Breast epithelium (tissue), 4 donors: ENCODE data around the gene RTKN2. TPM values are rescaled to one million over a fixed set of nuclear protein-coding genes. Genes with fewer than 3 reads are reported as not detected.

ENCODE experiments used
- DNase-seq, 2 donors: peaks; one replicate each; pipeline ENCODE4 v3.0.0-alpha.2; 2019; ENCODE audit warnings: low spot score in 2 of 2
- H3K27ac ChIP-seq, 2 donors: fragments of 200-600 bp; sonication (generic) in 1 of 2; one replicate each; pipeline ENCODE4 v1.5.1; 2016 to 2019; ENCODE audit warnings: mild to moderate bottlenecking in 1 of 2
- H3K27me3 ChIP-seq, 2 donors: fragments of 200-600 bp; sonication (generic) in 1 of 2; one replicate each; pipeline versions ENCODE4 v1.5.1 to v1.6.0; 2017 to 2019; ENCODE audit warnings: control low read depth in 1 of 2, mild to moderate bottlenecking in 1 of 2
- H3K36me3 ChIP-seq: fragments of 200-600 bp; one replicate; pipeline ENCODE4 v1.5.1; 2019
- H3K4me1 ChIP-seq, 2 donors: fragments of 200-600 bp; sonication (generic); one replicate each; pipeline ENCODE4 v1.5.1; 2016 to 2019; ENCODE audit warnings: control low read depth in 1 of 2
- H3K4me3 ChIP-seq, 3 donors: fragments of 200-600 bp; sonication (generic); 1 replicate in 2 of 3; 2 replicates in 1 of 3; pipeline ENCODE4 v1.5.1; 2016 to 2019; ENCODE audit warnings: mild to moderate bottlenecking in 3 of 3, moderate library complexity in 2 of 3
- H3K9me3 ChIP-seq, 2 donors: fragments of 200-600 bp; sonication (generic) in 1 of 2; one replicate each; pipeline ENCODE4 v1.5.1; 2016 to 2019; ENCODE audit warnings: control low read depth in 1 of 2
- POLR2A ChIP-seq: fragments of 450-650 bp; IDR thresholded peaks from one replicate; pipeline ENCODE4 v1.6.1; 2016; ENCODE audit warnings: antibody characterized with exemption, mild to moderate bottlenecking, moderate library complexity
- POLR2AphosphoS5 ChIP-seq, 3 donors: sonication (generic); formaldehyde crosslinking; IDR thresholded peaks; one replicate each; pipeline ENCODE4 v1.6.1; 2017; ENCODE audit warnings: antibody characterized with exemption in 3 of 3
- intact Hi-C: fragments of 100-400 bp; cut with DNase I; formaldehyde crosslinking; loops from one replicate; pipeline ENCODE4 v1.15.1; 2023; ENCODE audit warnings: low total_unique reads
- total RNA-seq, 3 donors: library from RNA; depleted of rRNA; stranded (reverse); fragments of >200 nt; gene quantifications; one replicate each; pipeline ENCODE4 v1.1.0, GENCODE V29; 2016
- TF ChIP-seq, protein P1 (sequence below), 3 donors: fragments of 450-650 bp; IDR thresholded peaks; one replicate each; pipeline ENCODE4 v1.5.1; 2016 to 2017; ENCODE audit warnings: antibody characterized with exemption in 3 of 3, mild to moderate bottlenecking in 3 of 3, moderate library complexity in 3 of 3

The RTKN2 gene
- total RNA-seq, 3 donors from 2014 or later = 0.16 to 1.3 (median 0.98) TPM

DNA sequence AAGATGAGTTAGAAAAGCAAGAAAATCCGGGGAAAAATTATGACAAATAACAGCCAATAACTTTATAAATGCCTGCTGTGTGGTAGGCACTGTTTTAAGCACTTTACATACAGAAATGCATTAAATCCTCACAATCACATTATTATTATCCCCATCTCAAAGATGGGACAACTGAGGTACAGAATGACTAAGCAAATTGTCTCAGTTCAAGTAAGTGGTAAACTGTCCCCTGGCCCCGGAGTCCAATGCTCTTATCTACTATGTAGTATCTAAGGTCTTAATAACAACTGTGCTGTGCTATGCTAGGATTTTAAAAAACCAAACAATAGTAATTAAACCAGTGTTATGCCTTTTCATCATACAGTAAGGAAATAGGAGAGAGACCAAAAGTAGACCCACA, 105.6 kb downstream of the RTKN2 start:
- no peaks in the 10 kb centered on the region for H3K4me1 ChIP-seq
- H3K4me3 ChIP-seq = no peak overlapping the region
- H3K9me3 ChIP-seq = no peaks in the 10 kb centered on the region
- TF ChIP-seq POLR2A = no peak
- intact Hi-C loops = no loop called here
- no peak overlapping the region for H3K27ac ChIP-seq
- DNase-seq = no peak
- no peaks in the 10 kb centered on the region for H3K36me3 ChIP-seq
- no peaks in the 10 kb centered on the region for H3K27me3 ChIP-seq

DNA sequence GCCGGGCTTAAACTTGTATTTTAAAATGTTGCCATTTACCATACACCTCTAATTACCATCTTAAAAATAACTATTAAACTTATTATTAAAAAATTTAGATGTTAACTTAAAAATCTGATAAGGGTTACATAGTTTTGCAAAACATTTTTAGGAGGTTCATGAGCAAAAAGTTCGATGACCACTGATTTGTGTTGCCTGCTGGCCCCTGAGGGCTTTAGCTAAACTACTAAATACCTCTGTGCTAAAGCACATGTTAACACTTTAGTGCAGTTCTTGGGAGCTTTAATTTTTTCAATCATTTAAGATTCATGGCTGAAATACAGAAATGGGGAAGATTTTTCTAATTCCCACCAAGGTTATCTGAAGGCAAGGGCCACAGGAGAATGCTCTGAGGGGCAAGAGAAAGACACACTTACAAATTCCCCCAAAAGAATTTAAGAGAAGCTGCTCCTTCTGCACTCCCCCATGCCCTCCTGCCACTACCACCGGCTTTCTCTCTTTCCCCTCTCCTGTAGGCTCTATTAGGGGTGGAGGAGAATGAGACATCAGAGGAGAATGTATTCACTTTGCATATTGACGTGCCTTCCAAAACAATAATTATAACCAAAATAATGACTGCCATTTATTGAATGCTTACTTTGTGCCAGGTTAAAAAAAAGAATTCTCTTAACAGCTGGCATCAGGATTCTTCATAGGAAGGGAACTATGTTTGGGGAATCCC, 106.2 kb downstream of the RTKN2 start:
- Histone ChIP-seq H3K27me3 (no peaks in the 10 kb centered on the region), H3K4me3 (no peak overlapping the region), H3K27ac (no peak overlapping the region), H3K9me3 (no peaks in the 10 kb centered on the region), H3K4me1 (no peaks in the 10 kb centered on the region), H3K36me3 (no peaks in the 10 kb centered on the region)
- intact Hi-C loops = no loop called here
- DNase-seq = no peak
- TF ChIP-seq POLR2AphosphoS5 (IDR thresholded peaks at IDR 0.05) (no peak), POLR2A (no peak)
- TF ChIP-seq, protein P1, sequence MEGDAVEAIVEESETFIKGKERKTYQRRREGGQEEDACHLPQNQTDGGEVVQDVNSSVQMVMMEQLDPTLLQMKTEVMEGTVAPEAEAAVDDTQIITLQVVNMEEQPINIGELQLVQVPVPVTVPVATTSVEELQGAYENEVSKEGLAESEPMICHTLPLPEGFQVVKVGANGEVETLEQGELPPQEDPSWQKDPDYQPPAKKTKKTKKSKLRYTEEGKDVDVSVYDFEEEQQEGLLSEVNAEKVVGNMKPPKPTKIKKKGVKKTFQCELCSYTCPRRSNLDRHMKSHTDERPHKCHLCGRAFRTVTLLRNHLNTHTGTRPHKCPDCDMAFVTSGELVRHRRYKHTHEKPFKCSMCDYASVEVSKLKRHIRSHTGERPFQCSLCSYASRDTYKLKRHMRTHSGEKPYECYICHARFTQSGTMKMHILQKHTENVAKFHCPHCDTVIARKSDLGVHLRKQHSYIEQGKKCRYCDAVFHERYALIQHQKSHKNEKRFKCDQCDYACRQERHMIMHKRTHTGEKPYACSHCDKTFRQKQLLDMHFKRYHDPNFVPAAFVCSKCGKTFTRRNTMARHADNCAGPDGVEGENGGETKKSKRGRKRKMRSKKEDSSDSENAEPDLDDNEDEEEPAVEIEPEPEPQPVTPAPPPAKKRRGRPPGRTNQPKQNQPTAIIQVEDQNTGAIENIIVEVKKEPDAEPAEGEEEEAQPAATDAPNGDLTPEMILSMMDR (IDR thresholded peaks at IDR 0.05) = no peak

DNA sequence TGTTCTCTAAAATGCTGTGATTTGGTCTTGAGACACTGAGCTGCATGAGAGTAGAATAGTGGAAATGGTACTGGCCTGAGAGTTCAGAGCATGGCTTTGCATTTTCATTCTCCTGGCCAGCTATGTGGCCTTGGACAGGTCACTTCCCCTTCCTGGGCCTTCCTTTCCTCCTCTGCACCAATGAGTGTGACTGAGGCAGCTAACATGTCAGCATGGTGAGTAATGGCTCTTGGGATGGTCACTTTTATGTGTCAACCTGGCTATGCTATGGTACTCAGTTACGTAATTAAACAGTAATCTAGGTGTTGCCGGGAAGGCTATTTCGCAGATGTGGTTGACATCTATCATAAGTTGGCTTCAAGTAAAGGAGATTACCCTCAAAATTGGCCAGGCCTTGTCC, 109.3 kb downstream of the RTKN2 start:
- no peak for DNase-seq
- Histone ChIP-seq H3K9me3 (no peaks in the 10 kb centered on the region), H3K36me3 (no peaks in the 10 kb centered on the region), H3K27ac (no peak overlapping the region), H3K27me3 (no peaks in the 10 kb centered on the region), H3K4me1 (no peaks in the 10 kb centered on the region), H3K4me3 (no peak overlapping the region)
- intact Hi-C loops = loop anchor here (10.0 kb wide), 1 partner anchor 55 kb away; no protein-coding TSS in a partner anchor
- TF ChIP-seq POLR2AphosphoS5 (IDR thresholded peaks at IDR 0.05) = no peak
- TF ChIP-seq POLR2A = no peak
- TF ChIP-seq, protein P1 (IDR thresholded peaks at IDR 0.05) = no peak

DNA sequence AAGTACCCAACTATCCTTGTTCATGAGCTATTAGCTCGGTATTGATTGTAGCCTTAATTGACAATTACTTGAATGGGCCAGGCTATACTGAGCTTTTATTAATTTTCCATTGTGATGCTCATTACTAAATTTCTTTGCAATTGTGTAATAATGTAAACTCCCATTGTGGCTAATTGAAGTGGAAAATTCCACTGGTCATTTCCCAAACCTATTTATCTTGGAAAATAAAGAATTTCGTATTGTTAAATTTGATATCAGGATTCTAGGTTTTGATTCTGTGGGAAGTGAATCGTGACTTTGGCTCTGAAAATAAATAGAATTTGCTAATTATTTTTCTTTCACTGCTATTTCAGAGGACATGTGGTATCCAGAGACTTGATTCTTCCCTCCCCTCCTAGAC, 111.0 kb downstream of the RTKN2 start:
- no peak for DNase-seq
- Histone ChIP-seq H3K36me3 (no peaks in the 10 kb centered on the region), H3K27me3 (no peaks in the 10 kb centered on the region), H3K9me3 (no peaks in the 10 kb centered on the region), H3K4me3 (no peak overlapping the region), H3K27ac (no peak overlapping the region), H3K4me1 (no peaks in the 10 kb centered on the region)
- intact Hi-C loops = loop anchor here (10.0 kb wide), 1 partner anchor 53 kb away; no protein-coding TSS in a partner anchor
- TF ChIP-seq POLR2A (no peak), POLR2AphosphoS5 (IDR thresholded peaks at IDR 0.05) (no peak)
- TF ChIP-seq, protein P1 (IDR thresholded peaks at IDR 0.05) = no peak

DNA sequence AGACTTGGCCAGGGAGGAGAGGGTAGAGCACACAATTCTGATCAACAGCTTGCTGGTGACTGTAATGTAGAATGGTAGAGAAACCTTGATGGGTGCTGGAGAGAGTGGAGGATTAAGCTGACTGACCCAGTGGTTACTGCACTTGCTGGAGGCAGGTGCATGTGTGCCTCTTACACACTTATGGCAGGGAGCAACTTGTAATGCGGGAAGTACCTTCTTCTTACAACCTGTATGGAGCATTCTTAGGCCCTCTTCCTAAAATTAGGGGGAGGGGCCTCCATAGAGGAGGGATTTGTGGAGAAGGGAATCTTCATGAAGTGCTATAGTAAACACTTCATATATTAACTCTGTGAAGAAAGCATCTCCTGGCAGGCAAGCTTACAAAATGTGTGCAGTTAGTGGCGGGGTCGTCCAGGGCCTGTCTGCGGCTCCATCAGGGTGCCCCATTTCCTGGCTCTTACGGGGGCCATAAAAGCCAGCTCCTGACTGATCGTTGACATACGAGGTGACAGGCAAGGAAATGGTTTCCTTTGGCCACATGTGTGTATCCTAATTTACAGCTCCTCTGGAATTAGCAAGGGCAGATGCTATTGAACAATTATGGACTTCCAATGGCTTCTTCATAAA, 113.5 kb downstream of the RTKN2 start:
- H3K4me3 ChIP-seq = no peak overlapping the region
- H3K4me1 ChIP-seq = no peaks in the 10 kb centered on the region
- DNase-seq = no peak
- TF ChIP-seq, protein P1 (IDR thresholded peaks at IDR 0.05) = no peak
- TF ChIP-seq POLR2AphosphoS5 (IDR thresholded peaks at IDR 0.05) (no peak), POLR2A (no peak)
- intact Hi-C loops = loop anchor here (10.0 kb wide), 1 partner anchor 50 kb away; no protein-coding TSS in a partner anchor
- H3K27ac ChIP-seq = no peak overlapping the region
- no peaks in the 10 kb centered on the region for H3K9me3 ChIP-seq
- no peaks in the 10 kb centered on the region for H3K36me3 ChIP-seq
- no peaks in the 10 kb centered on the region for H3K27me3 ChIP-seq
